ENCODE results near the gene C11orf24.
"Not testable (repeated sequence)": the region's sequence is repeated elsewhere in the genome, so short reads cannot be mapped to it uniquely, and the experiment has no call there.

- TF ChIP-seq CTCF, POLR2A (IDR thresholded peaks at IDR 0.05): not testable (repeated sequence)
Measured at GRCh38 chr11:68299517-68299879, 27.7 kb upstream of the C11orf24 start.

Data from Peyer's patch (tissue), 4 donors.